Smooth muscle cell of trachea (primary cell): ENCODE results near the gene CDRT15. TPM values are rescaled to one million over a fixed set of nuclear protein-coding genes. Genes with fewer than 3 reads are reported as not detected.

Experiments
- total RNA-seq: library from RNA; depleted of rRNA; stranded (reverse); fragments of >200 nt; gene quantifications from 2 replicates; pipeline ENCODE4 v1.2.1, GENCODE V29; 2014

CDRT15 gene
- not detected in 2 replicates for total RNA-seq

GRCh38 chr17:14236762-14237161, at the start of gene CDRT15:
CDRT15 (minus strand) TSS chr17:14236862; CDS start chr17:14236833, 29 bp downstream.

Other genes starting within 250 kb of the CDRT15 start
- gene COX10, start 167.4 kb downstream of the CDRT15 start, total RNA-seq = 14.4 and 18.2 TPM in 2 replicates
- 11.5 and 15.9 TPM in 2 replicates for gene HS3ST3B1, start 64.2 kb upstream of the CDRT15 start, total RNA-seq